Measurements from ENCODE around the gene SPOCD1.

Gene SPOCD1

GRCh38 chr1:31774495-31774894 is 41.3 kb downstream of the SPOCD1 start:
- H3K27me3 ChIP-seq (ENCODE audit: insufficient read depth, poor library complexity, severe bottlenecking) = peaks cover 48% of the 10 kb centered on the region

GRCh38 chr1:31773861-31774260 is 42.0 kb downstream of the SPOCD1 start:
- H3K4me3 ChIP-seq (replicated peaks; ENCODE audit: insufficient read depth, low read length) = no peak overlapping the region
- TF ChIP-seq POLR2AphosphoS5 (IDR thresholded peaks at IDR 0.05; ENCODE audit: low read depth) = no peak
- TF ChIP-seq CTCF (IDR thresholded peaks at IDR 0.05; ENCODE audit: insufficient read depth, low read length) = no peak
- TF ChIP-seq REST (IDR thresholded peaks at IDR 0.05; ENCODE audit: insufficient replicate concordance, low read depth) = no peak
- no peak for TF ChIP-seq GABPA (IDR thresholded peaks at IDR 0.05; ENCODE audit: low read depth)
- TF ChIP-seq SPI1 (IDR thresholded peaks at IDR 0.05; ENCODE audit: borderline replicate concordance, low read depth) = no peak
- no peak overlapping the region for H3K27ac ChIP-seq (replicated peaks)
- DNase-seq (ENCODE audit: low read depth in 1 of 2, low spot score in 1 of 2) = no peak
- H3K27me3 ChIP-seq (ENCODE audit: insufficient read depth, poor library complexity, severe bottlenecking) = peaks cover 48% of the 10 kb centered on the region

More at GRCh38 chr1:31774495-31774894, 41.3 kb downstream of the SPOCD1 start:
- TF ChIP-seq GABPA (IDR thresholded peaks at IDR 0.05; ENCODE audit: low read depth) = no peak
- no peak for TF ChIP-seq REST (IDR thresholded peaks at IDR 0.05; ENCODE audit: insufficient replicate concordance, low read depth)
- TF ChIP-seq POLR2AphosphoS5 (IDR thresholded peaks at IDR 0.05; ENCODE audit: low read depth) = no peak
- no peak for TF ChIP-seq SPI1 (IDR thresholded peaks at IDR 0.05; ENCODE audit: borderline replicate concordance, low read depth)
- TF ChIP-seq CTCF (IDR thresholded peaks at IDR 0.05; ENCODE audit: insufficient read depth, low read length) = no peak
- Histone ChIP-seq H3K27ac (replicated peaks) (no peak overlapping the region), H3K4me3 (replicated peaks; ENCODE audit: insufficient read depth, low read length) (no peak overlapping the region)
- no peak for DNase-seq (ENCODE audit: low read depth in 1 of 2, low spot score in 1 of 2)

GRCh38 chr1:31772669-31773248 is 43.1 kb downstream of the SPOCD1 start:
- TF ChIP-seq GABPA (IDR thresholded peaks at IDR 0.05; ENCODE audit: low read depth) (no peak), SPI1 (IDR thresholded peaks at IDR 0.05; ENCODE audit: borderline replicate concordance, low read depth) (no peak), REST (IDR thresholded peaks at IDR 0.05; ENCODE audit: insufficient replicate concordance, low read depth) (no peak), CTCF (IDR thresholded peaks at IDR 0.05; ENCODE audit: insufficient read depth, low read length) (no peak), POLR2AphosphoS5 (IDR thresholded peaks at IDR 0.05; ENCODE audit: low read depth) (no peak)
- Histone ChIP-seq H3K27ac (replicated peaks) (no peak overlapping the region), H3K4me3 (replicated peaks; ENCODE audit: insufficient read depth, low read length) (no peak overlapping the region), H3K27me3 (ENCODE audit: insufficient read depth, poor library complexity, severe bottlenecking) (peaks cover 50% of the 10 kb centered on the region)
- no peak for DNase-seq (ENCODE audit: low read depth in 1 of 2, low spot score in 1 of 2)

Data from HL-60 (cell line).